OCI-LY3 (cell line): ENCODE results near the gene TBC1D1.

ENCODE experiments used
- CTCF ChIP-seq: fragments of 200-600, 300-600 bp; sonication (generic); IDR thresholded peaks from 2 replicates; pipeline ENCODE4 v1.5.1; 2014; ENCODE audit warnings: antibody characterized with exemption, low read length, low read depth
- EZH2phosphoT487 ChIP-seq: fragments of 200-600 bp; shearing (Covaris generic); IDR thresholded peaks from 2 replicates; pipeline ENCODE4 v1.6.1; 2018; ENCODE audit warnings: antibody characterized with exemption, mixed run types, low read depth

GRCh38 chr4:38101563-38101962 is 210.7 kb downstream of the TBC1D1 start:
- TF ChIP-seq CTCF (no peak), EZH2phosphoT487 (no peak)
